ENCODE measurements around the gene MRPS22. TPM values are rescaled to one million over a fixed set of nuclear protein-coding genes. Genes with fewer than 3 reads are reported as not detected.
"Not testable (repeated sequence)": the region's sequence is repeated elsewhere in the genome, so short reads cannot be mapped to it uniquely, and the experiment has no call there.

Gene MRPS22
- total and polyA plus RNA-seq, 4 experiments from 2014 or later = 33.4 to 58.5 (median 40.9) TPM

DNA sequence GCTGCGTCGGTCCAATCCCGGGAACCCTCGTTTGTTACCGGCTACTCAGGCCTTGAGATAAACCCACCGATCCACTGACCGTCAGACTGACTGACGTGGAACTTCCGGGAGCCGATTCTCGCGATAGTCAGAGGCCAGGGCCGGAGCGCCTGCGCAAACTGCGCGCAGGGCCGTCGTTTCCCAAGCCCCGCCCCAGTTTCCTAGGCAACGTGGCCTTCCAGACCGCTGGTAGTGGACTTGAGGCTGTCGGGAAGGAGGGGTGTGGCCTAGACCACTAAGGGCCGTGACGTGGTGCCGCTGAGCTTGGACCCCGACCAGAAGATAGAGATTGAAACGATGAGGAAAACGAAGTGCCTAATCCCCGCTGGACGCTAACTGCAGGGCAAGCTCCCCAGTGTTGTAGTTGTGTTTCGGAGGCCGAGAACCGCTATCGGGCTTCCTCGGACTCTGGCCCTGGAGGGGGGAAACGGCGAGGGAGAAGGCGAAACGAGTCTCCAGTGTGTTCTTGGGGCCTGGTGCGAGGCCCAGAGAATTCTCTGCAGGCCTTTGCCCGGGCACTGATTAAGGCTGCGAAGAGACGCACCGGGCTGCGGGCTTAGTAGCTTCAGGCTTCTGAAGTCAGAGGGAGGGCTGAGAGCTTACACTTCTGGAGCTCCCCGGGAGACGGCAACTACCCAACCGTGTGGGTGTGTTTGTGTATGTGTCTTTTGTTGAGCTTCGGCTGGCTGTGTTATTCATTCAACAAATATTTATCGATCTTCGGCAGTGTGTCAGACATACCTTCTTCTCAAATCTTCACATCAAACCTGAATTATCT, 45.9 kb downstream of the MRPS22 start, which contains the start of gene COPB2:
Gene COPB2 (minus strand): TSS at position 96 of the 817 bp plus-strand sequence. CDS start 97 bp downstream, outside the sequence.
- POLR2A ChIA-PET (ENCODE audit: partially characterized antibody) = interaction anchor here (0.7 to 1.9 kb wide), 6 partner anchors 10 to 796 kb away, joined by 3 to 13 read pairs (median 3); partner anchors contain the start of genes CEP70 and MRPS22
- no peaks in the 10 kb centered on the region for H3K27me3 ChIP-seq (ENCODE audit: insufficient read depth, low read length)
- peaks cover 33% of the 10 kb centered on the region for H3K4me1 ChIP-seq (ENCODE audit: insufficient read depth, low read length)
- CTCF ChIA-PET (ENCODE audit: partially characterized antibody) = interaction anchor here (1.1 to 1.4 kb wide), 3 partner anchors 26 to 466 kb away, joined by 3 read pairs; no protein-coding TSS in a partner anchor
- peak within 1 kb of the TSS; percentile 96 to 100 (median 100) for H3K27ac Mint-ChIP-seq
- no peaks in the 10 kb centered on the region for H3K36me3 ChIP-seq (ENCODE audit: insufficient read depth, low read length)
- H3K9me3 ChIP-seq (ENCODE audit: control insufficient read depth in 1 of 2, low read length in 2 of 2) = no peaks in the 10 kb centered on the region
- H3K27ac ChIP-seq (ENCODE audit: low read depth, low read length) = peak within 1 kb of the TSS; percentile 93
- peak within 1 kb of the TSS; percentile 92 to 97 for H3K4me3 ChIP-seq (ENCODE audit: low read length in 2 of 2)
- H3K4me3 Mint-ChIP-seq = peak within 1 kb of the TSS; percentile 92 to 99 (median 98)
- intact Hi-C loops (cut with micrococcal nuclease) = loop anchor here (1.0 to 10.0 kb wide), 3 partner anchors 46 to 797 kb away; partner anchors contain the start of genes CEP70 and NMNAT3
- H3K9me3 Mint-ChIP-seq = no peaks in the 10 kb centered on the region
- H3K27me3 Mint-ChIP-seq = no peaks in the 10 kb centered on the region
- peaks cover 30 to 49% (median 41%) of the 10 kb centered on the region in 4 donors for H3K4me1 Mint-ChIP-seq
- peak; percentile 91 to 94 (median 92) for DNase-seq
- H3K36me3 Mint-ChIP-seq = peaks cover 0 to 14% of the 10 kb centered on the region in 2 donors

DNA sequence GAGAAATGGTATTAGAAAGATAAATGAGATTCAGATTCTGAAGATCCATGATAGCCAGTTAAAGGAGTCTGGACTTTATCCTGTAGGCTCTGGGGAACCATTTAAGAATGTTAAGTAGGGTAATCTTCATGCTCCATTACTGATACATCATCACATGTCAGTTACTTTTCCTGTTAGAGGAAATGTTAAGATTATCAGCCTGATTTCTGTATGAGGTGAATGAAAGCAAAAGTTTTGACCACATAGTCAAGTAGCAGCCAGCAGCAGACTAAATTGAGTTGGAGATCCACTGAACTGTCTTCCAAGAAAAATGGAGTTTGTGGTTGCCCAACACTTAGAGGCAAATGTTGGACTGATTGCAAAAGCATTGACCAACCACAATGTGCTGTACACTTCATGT, 50.3 kb downstream of the MRPS22 start:
- H3K4me1 ChIP-seq (ENCODE audit: insufficient read depth, low read length) = no peaks in the 10 kb centered on the region
- Mint-ChIP-seq H3K4me1 (peaks cover 6 to 15% (median 10%) of the 10 kb centered on the region in 4 donors), H3K9me3 (no peaks in the 10 kb centered on the region), H3K27ac (no peak overlapping the region), H3K27me3 (no peaks in the 10 kb centered on the region), H3K4me3 (peak overlapping the region in 1 of 8 donors; percentile 55), H3K36me3 (peaks cover 1 to 9% of the 10 kb centered on the region in 2 donors)
- no peak overlapping the region for H3K27ac ChIP-seq (ENCODE audit: low read depth, low read length)
- no peaks in the 10 kb centered on the region for H3K36me3 ChIP-seq (ENCODE audit: insufficient read depth, low read length)
- no peak overlapping the region for H3K4me3 ChIP-seq (ENCODE audit: low read length in 2 of 2)
- no peaks in the 10 kb centered on the region for H3K9me3 ChIP-seq (ENCODE audit: control insufficient read depth in 1 of 2, low read length in 2 of 2)
- no peaks in the 10 kb centered on the region for H3K27me3 ChIP-seq (ENCODE audit: insufficient read depth, low read length)
- intact Hi-C loops (cut with micrococcal nuclease) = loop anchor here (5.0 to 10.0 kb wide), 2 partner anchors 281 to 802 kb away; partner anchors contain the start of genes CEP70 and NMNAT3
- POLR2A ChIA-PET (ENCODE audit: partially characterized antibody) = no interaction called here
- DNase-seq = no peak
- CTCF ChIA-PET (ENCODE audit: partially characterized antibody) = interaction anchor here (1.0 kb wide), 1 partner anchor 33 kb away, joined by 3 read pairs; no protein-coding TSS in a partner anchor

DNA sequence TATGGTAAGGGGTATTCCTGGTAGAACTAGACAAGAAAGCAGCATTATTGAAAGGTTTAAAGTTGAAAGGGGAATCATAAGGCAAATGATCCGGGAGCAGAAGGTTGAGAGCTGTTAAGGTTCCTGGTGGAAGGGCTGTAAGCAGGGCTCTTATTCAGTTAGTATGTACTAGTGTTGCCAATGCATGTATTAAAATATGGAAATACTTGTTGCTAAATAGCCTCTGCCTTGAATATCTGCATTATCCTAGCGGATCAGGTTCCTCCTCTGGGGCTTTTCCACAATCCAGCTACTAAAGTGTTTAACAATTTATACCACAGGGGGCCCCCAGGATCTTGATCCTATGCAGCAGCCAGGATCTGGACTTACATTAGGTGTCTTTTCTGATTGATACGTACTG, 52.9 kb downstream of the MRPS22 start:
- H3K36me3 ChIP-seq (ENCODE audit: insufficient read depth, low read length) = no peaks in the 10 kb centered on the region
- no peak for DNase-seq
- no peak overlapping the region for H3K27ac ChIP-seq (ENCODE audit: low read depth, low read length)
- H3K27me3 ChIP-seq (ENCODE audit: insufficient read depth, low read length) = no peaks in the 10 kb centered on the region
- Mint-ChIP-seq H3K27ac (no peak overlapping the region), H3K9me3 (peaks cover 0 to 9% (median 4%) of the 10 kb centered on the region in 8 donors), H3K4me3 (no peak overlapping the region), H3K4me1 (peaks cover 0 to 2% (median 0%) of the 10 kb centered on the region in 4 donors), H3K27me3 (no peaks in the 10 kb centered on the region), H3K36me3 (peaks cover 0 to 4% of the 10 kb centered on the region in 2 donors)
- H3K4me1 ChIP-seq (ENCODE audit: insufficient read depth, low read length) = no peaks in the 10 kb centered on the region
- H3K4me3 ChIP-seq (ENCODE audit: low read length in 2 of 2) = no peak overlapping the region
- ChIA-PET POLR2A (ENCODE audit: partially characterized antibody) (no interaction called here), CTCF (ENCODE audit: partially characterized antibody) (no interaction called here)
- no peaks in the 10 kb centered on the region for H3K9me3 ChIP-seq (ENCODE audit: control insufficient read depth in 1 of 2, low read length in 2 of 2)
- intact Hi-C loops (cut with micrococcal nuclease) = loop anchor here (10.0 kb wide), 1 partner anchor 278 kb away; the partner anchor contains the start of gene NMNAT3

DNA sequence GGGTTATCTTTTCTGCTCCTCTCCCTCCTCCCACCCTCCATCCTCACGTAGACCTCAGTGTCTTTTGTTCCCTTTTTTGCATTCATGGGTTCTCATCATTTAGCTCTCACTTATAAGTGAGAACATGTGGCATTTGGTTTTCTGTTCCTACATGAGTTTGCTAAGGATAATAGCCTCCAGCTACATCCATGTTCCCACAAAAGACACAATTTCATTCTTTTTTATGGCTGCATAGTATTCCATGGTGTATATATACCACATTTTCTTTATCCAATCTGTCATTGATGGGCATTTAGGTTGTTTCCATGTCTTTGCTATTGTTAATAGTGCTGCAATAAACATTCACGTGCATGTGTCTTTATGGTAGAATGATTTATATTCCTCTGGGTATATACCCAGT, 57.3 kb downstream of the MRPS22 start:
- peaks cover 4 to 10% of the 10 kb centered on the region in 2 donors for H3K36me3 Mint-ChIP-seq
- H3K4me3 ChIP-seq (ENCODE audit: low read length in 2 of 2); H3K27me3 Mint-ChIP-seq; H3K27ac Mint-ChIP-seq; CTCF ChIA-PET (ENCODE audit: partially characterized antibody); DNase-seq; H3K36me3 ChIP-seq (ENCODE audit: insufficient read depth, low read length); POLR2A ChIA-PET (ENCODE audit: partially characterized antibody); H3K27ac ChIP-seq (ENCODE audit: low read depth, low read length); H3K4me3 Mint-ChIP-seq; H3K27me3 ChIP-seq (ENCODE audit: insufficient read depth, low read length); intact Hi-C loops (cut with micrococcal nuclease); H3K4me1 ChIP-seq (ENCODE audit: insufficient read depth, low read length); H3K4me1 Mint-ChIP-seq; H3K9me3 ChIP-seq (ENCODE audit: control insufficient read depth in 1 of 2, low read length in 2 of 2): not testable (repeated sequence)
- H3K9me3 Mint-ChIP-seq = peaks cover 0 to 42% (median 33%) of the 10 kb centered on the region in 8 donors

Other genes starting within 250 kb of the MRPS22 start
- gene COPB2, start 45.6 kb downstream of the MRPS22 start, total RNA-seq = 10 to 100 TPM; 78.1 to 79.8 TPM
- 10 to 100 TPM; 55.1 to 80.6 TPM for gene COPB2, start 45.6 kb downstream of the MRPS22 start, polyA plus RNA-seq
- gene RBP2, start 132.5 kb downstream of the MRPS22 start, total RNA-seq = not detected
- not detected for gene RBP2, start 132.5 kb downstream of the MRPS22 start, polyA plus RNA-seq
- not detected for gene RBP1, start 195.7 kb downstream of the MRPS22 start, total RNA-seq
- not detected for gene RBP1, start 195.7 kb downstream of the MRPS22 start, polyA plus RNA-seq

Measured in CD4-positive, alpha-beta memory T cell (primary cell).